ENCODE measurements around the gene RAB6B. TPM values are rescaled to one million over a fixed set of nuclear protein-coding genes. Genes with fewer than 3 reads are reported as not detected.
"Not testable (repeated sequence)": the region's sequence is repeated elsewhere in the genome, so short reads cannot be mapped to it uniquely, and the experiment has no call there.

The RAB6B gene
- total RNA-seq, 2 experiments from 2014 or later: 3.3 to 4.5 TPM

DNA sequence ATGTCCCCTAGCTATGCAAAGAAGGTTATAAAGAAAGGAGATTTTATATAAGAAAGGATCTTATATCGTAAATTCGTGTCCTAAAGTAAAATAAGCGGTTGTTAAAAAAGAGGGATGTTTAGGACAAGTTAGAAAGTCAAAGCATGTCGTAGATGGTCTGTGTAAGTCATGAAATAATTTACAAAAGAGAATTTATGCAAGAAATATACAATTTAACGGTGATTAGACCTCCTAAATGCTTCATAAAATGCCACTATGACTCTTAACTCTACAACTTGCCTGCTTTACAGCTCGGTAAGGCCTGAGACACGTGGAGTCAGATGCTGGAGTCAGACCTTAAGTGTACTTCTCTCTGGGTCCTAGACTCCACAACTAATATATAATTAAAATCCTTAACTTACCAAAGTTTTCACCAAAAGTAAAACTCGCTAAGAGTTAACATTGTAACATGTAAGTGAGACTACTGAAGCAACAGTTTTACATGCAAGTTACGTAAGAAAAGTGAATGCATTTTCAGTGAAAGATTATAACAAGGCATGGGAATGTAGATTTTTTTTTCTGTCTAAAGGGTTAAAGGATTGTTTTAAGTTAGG is 103.4 kb downstream of the RAB6B start:
- Mint-ChIP-seq H3K36me3 (ENCODE audit: low read depth) (peaks cover 5% of the 10 kb centered on the region), H3K9me3 (peaks cover 19% of the 10 kb centered on the region), H3K27ac (no peak overlapping the region), H3K27me3 (peaks cover 5% of the 10 kb centered on the region), H3K4me3 (no peak overlapping the region), H3K4me1 (no peaks in the 10 kb centered on the region)
- ChIA-PET CTCF (no interaction called here), POLR2A (no interaction called here)
- no peak for DNase-seq

DNA sequence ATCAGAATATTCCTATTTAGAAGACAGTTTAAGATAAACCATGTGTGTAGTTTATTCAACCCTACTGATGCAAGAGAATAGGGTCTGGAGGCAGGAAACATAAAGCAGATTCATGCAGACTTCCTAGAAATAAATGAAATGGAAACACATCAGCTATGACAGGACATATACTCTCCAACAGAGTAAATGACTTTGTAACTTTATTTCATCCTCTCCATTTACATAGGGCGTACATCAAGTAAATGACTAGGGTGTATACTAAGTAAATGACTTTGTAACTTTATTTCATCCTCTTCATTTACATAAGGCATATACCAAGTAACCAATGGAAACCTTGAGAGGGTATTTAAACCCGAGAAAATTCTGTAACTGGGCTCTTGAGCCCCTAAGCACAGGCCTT is 107.7 kb downstream of the RAB6B start:
- peaks cover 5% of the 10 kb centered on the region for H3K27me3 Mint-ChIP-seq
- ChIA-PET POLR2A (no interaction called here), CTCF (no interaction called here)
- DNase-seq: no peak
- no peak overlapping the region for H3K4me3 Mint-ChIP-seq
- no peak overlapping the region for H3K27ac Mint-ChIP-seq
- peaks cover 5% of the 10 kb centered on the region for H3K36me3 Mint-ChIP-seq (ENCODE audit: low read depth)
- no peaks in the 10 kb centered on the region for H3K4me1 Mint-ChIP-seq
- peaks cover 16% of the 10 kb centered on the region for H3K9me3 Mint-ChIP-seq

DNA sequence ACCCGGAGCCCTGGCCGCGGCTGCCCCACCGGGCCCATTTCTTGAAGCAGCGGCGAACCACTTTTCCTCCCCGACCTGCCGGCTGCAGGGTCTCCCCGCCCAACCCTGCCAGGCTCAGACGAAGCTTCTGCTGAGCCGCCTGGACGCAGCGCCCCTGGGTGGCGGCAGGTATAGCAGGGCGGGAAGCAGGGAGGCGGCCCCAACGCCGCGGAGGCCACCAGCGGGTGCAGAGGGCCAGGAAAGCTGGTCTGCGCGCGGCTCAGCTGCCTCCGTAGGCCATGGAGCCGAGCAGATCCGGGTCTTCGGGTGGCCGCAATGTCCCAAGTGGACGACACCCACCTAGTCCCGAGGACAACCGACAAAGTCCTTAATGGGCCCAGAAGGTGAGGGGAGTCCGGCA is 111.9 kb downstream of the RAB6B start:
- Mint-ChIP-seq H3K27me3 (peaks cover 10% of the 10 kb centered on the region), H3K27ac (no peak overlapping the region), H3K36me3 (ENCODE audit: low read depth) (no peaks in the 10 kb centered on the region), H3K9me3 (no peaks in the 10 kb centered on the region), H3K4me3 (no peak overlapping the region), H3K4me1 (no peaks in the 10 kb centered on the region)
- DNase-seq: no peak
- CTCF ChIA-PET: no interaction called here
- POLR2A ChIA-PET: no interaction called here

DNA sequence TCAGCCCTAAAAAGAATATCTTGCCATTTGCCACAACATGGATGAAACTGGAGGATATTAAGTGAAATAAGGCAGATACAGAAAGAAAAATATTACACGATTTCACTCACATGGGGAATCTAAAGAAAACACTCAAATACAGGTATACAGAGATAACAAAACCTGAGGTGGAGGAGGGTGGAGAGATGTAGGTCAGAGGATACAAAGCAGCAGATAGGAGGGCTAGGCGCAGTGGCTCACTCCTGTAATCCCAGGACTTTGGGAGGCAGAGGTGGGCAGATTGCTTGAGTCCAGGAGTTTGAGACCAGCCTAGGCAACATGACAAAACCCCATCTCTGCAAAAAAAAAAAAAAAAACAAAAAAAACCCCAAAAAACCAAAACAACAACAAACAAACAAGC is 113.2 kb downstream of the RAB6B start:
- CTCF ChIA-PET: no interaction called here

DNA sequence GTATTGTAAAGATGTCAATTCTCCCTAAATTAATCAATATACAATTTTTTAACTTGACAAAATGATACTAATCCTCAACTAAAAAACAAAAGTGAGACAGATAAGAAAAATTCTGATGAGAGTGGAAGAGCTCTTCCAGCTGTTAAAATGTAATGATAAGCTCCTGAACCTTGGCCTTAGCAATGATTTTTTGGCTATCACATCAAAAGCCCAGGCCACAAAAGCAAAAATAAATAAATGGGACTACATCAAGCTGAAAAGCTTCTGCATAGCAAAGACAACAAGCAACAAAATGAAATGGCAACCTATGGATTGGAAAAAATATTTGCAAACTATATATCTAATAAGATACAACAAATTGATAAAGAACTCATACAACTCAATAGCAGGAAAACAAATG is 114.1 kb downstream of the RAB6B start:
- H3K27me3 Mint-ChIP-seq: peaks cover 10% of the 10 kb centered on the region
- ChIA-PET POLR2A (no interaction called here), CTCF (no interaction called here)
- no peak overlapping the region for H3K27ac Mint-ChIP-seq
- no peaks in the 10 kb centered on the region for H3K36me3 Mint-ChIP-seq (ENCODE audit: low read depth)
- H3K4me3 Mint-ChIP-seq: no peak overlapping the region
- DNase-seq: no peak
- no peaks in the 10 kb centered on the region for H3K9me3 Mint-ChIP-seq
- H3K4me1 Mint-ChIP-seq: no peaks in the 10 kb centered on the region

More for the DNA sequence above, 113.2 kb downstream of the RAB6B start:
- POLR2A ChIA-PET: no interaction called here
- H3K4me3 Mint-ChIP-seq: no peak overlapping the region
- no peak overlapping the region for H3K27ac Mint-ChIP-seq
- no peak for DNase-seq
- no peaks in the 10 kb centered on the region for H3K36me3 Mint-ChIP-seq (ENCODE audit: low read depth)
- no peaks in the 10 kb centered on the region for H3K9me3 Mint-ChIP-seq
- no peaks in the 10 kb centered on the region for H3K4me1 Mint-ChIP-seq
- H3K27me3 Mint-ChIP-seq: peaks cover 10% of the 10 kb centered on the region

DNA sequence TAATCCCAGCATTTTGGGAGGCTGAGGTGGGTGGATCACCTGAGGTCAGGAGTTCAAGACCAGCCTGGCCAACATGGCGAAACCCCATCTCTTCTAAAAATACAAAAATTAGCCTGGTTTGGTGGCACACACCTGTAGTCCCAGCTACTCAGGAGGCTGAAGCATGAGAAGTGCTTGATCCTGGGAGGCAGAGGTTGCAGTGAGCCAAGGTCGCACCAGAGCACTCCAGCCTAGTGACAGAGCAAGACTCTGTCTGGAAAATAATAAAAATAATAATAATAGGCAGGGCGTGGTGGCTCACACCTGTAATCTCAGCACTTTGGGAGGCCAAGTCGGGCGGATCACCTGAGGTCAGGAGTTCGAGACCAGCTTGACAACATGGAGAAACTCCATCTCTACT is 114.9 kb downstream of the RAB6B start:
- DNase-seq; H3K4me1 Mint-ChIP-seq; H3K27me3 Mint-ChIP-seq; CTCF ChIA-PET; H3K36me3 Mint-ChIP-seq (ENCODE audit: low read depth); H3K4me3 Mint-ChIP-seq; H3K9me3 Mint-ChIP-seq; H3K27ac Mint-ChIP-seq; POLR2A ChIA-PET: not testable (repeated sequence)

DNA sequence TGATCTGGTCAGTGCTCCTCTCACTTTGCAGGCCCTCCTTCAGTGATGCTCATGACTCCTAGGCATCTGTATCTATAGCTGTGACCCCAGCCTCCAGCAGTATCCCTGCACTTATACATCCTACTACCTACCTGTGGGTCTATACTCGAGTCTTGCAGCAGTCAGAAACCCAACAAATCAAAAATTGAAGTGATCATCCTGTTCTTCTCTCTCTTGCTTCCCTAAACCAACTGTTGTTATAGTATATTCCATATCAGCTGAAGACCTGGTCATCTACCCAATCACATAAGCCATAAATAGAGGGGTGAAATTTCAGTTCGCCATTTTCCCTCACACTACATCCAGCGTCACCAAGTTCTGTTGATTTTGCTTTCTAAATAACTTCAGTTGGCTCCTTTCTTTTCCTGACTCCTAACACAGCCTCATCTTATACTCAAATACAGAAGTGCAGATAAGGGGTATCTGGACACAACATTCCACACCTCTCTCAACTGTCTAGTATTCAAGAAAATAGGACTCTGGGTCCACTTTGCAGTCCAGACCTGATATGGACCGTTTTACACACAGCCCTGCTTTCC is 116.0 kb downstream of the RAB6B start:
- H3K4me3 Mint-ChIP-seq: no peak overlapping the region
- H3K9me3 Mint-ChIP-seq: no peaks in the 10 kb centered on the region
- no peak for DNase-seq
- H3K4me1 Mint-ChIP-seq: no peaks in the 10 kb centered on the region
- ChIA-PET CTCF (no interaction called here), POLR2A (no interaction called here)
- H3K27me3 Mint-ChIP-seq: peaks cover 10% of the 10 kb centered on the region
- no peaks in the 10 kb centered on the region for H3K36me3 Mint-ChIP-seq (ENCODE audit: low read depth)
- no peak overlapping the region for H3K27ac Mint-ChIP-seq

DNA sequence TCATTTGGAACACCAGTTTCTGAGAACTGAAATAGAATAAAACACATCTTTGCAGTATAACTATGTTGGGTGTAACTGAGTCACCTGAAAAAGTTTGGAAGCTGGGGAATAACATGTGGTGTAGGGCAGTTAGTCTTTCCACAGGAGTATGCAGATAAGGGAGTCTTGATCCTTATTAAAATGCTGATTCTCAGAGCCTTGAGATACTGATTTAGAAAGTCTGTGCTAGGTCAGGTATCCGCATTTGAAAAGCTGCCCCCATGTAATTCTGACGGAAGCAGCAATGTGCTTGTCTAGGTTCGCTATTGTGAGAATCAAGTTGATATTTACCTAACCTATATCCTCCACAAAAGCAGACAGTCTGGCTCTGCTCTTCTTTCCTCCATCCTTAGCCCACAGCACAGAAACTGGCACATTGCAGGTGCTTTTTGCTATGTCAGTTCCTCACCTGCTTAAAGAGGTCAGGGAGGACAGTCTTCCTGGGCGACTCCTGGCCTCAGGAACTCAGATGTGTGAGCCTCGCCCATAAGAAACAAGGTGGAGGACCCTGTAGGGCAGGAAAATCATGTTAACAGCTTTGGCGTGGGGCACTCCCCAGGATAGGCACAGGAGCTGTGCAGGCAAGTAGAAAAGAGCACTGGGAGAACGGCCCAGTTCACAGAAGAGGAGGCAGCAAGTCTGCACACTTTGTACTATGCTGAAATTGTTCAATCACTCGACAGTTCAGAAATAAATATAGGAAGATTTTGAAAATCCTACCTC is 117.7 kb downstream of the RAB6B start:
- ChIA-PET POLR2A (no interaction called here), CTCF (no interaction called here)
- Mint-ChIP-seq H3K36me3 (ENCODE audit: low read depth) (no peaks in the 10 kb centered on the region), H3K9me3 (no peaks in the 10 kb centered on the region), H3K4me3 (no peak overlapping the region), H3K4me1 (no peaks in the 10 kb centered on the region), H3K27me3 (peaks cover 10% of the 10 kb centered on the region), H3K27ac (no peak overlapping the region)
- no peak for DNase-seq

DNA sequence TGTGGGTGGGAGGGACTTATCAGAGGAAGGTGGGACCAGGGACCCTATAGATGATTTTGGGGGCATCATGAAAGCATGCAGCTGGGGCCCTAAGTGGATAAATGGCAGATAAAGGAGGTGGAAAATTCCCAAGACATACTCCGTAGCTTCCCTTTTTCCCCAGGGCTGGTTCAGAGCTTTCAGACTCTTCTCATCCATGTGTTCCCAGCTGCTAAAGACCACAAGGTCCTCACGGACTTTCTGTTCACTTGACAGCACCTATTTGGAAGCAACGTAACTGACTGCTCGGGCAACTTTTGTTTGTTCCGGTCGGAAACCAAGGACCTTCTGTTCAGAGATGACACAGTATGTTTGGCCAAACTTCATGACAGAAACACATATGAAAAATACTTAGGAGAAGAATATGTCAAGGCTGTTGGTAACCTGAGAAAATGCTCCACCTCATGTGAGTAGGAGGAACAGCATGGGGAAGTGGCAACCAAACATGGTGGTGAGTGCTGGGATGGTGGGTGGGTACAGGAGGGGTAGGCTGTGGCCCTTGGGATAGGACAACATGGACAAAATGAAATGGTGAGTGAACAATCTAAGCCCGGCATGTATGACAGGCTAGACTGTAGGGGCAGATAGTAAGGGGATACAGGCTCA is 118.8 kb downstream of the RAB6B start:
- Mint-ChIP-seq H3K27ac (no peak overlapping the region), H3K4me1 (no peaks in the 10 kb centered on the region), H3K9me3 (no peaks in the 10 kb centered on the region), H3K27me3 (peaks cover 7% of the 10 kb centered on the region), H3K36me3 (ENCODE audit: low read depth) (no peaks in the 10 kb centered on the region), H3K4me3 (no peak overlapping the region)
- ChIA-PET CTCF (no interaction called here), POLR2A (no interaction called here)
- DNase-seq: no peak

DNA sequence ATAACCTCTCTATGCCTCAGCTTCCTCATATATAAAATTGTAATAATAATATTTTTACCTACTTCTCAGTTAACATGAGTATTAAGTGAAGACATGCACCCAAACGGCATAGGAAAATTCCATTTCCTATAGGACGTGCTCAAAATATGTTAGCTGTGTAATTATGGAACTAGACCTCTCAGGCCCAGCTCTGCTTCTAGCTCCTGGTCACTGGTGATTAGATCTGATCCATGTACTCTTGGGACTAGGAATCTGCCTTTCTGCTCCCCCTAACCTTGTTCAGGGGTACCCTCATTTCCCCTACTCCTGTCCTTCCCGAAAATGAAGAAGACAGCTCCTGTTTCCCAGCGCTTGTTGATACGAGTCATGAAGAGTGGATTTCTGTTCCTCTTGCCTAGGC is 119.8 kb downstream of the RAB6B start:
- POLR2A ChIA-PET: no interaction called here
- Mint-ChIP-seq H3K4me3 (no peak overlapping the region), H3K27me3 (peaks cover 7% of the 10 kb centered on the region), H3K9me3 (no peaks in the 10 kb centered on the region), H3K4me1 (no peaks in the 10 kb centered on the region), H3K36me3 (ENCODE audit: low read depth) (no peaks in the 10 kb centered on the region), H3K27ac (no peak overlapping the region)
- DNase-seq: no peak
- CTCF ChIA-PET: no interaction called here

DNA sequence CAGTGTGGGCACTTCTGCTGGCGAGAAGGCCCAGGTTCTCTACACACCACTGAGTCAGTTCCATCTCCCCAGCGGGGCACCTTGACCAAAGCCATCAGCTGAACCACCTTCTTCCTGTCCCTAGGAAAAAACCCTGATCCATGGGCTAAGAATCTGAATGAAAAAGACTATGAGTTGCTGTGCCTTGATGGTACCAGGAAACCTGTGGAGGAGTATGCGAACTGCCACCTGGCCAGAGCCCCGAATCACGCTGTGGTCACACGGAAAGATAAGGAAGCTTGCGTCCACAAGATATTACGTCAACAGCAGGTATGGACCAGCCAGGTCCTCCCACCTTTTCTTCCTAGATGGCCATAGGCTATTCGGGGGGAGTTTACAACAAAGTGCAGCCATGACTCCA is 120.4 kb downstream of the RAB6B start:
- POLR2A ChIA-PET: no interaction called here
- Mint-ChIP-seq H3K27ac (no peak overlapping the region), H3K4me3 (no peak overlapping the region), H3K36me3 (ENCODE audit: low read depth) (no peaks in the 10 kb centered on the region), H3K27me3 (peaks cover 7% of the 10 kb centered on the region), H3K9me3 (no peaks in the 10 kb centered on the region), H3K4me1 (no peaks in the 10 kb centered on the region)
- CTCF ChIA-PET: no interaction called here
- no peak for DNase-seq

All from activated CD4-positive, alpha-beta memory T cell treated with anti-CD3 and anti-CD28 coated beads, Interleukin-2, amount 10 ng/mL, durations not matched to agents 7 days and 5 days (primary cell).